NT2/D1 (cell line): Measurements from ENCODE around the gene EMILIN2.
A peak's percentile ranks its signal among the peaks of the same experiment; 100 is the strongest.

Experiments used
- DNase-seq: peaks from one replicate; pipeline ENCODE4 v3.0.0-alpha.2; 2011; ENCODE audit warnings: low read depth, low spot score
- H3K27me3 ChIP-seq: 2 replicates; pipeline ENCODE4 v1.6.0; 2011; ENCODE audit warnings: mild to moderate bottlenecking; ENCODE audit not compliant: insufficient read length, insufficient read depth
- H3K36me3 ChIP-seq: 2 replicates; pipeline ENCODE4 v1.6.1; 2011; ENCODE audit warnings: mild to moderate bottlenecking, low read length, mixed read lengths; ENCODE audit not compliant: insufficient read depth, insufficient read length
- H3K4me1 ChIP-seq: 2 replicates; pipeline ENCODE4 v1.5.1; 2011; ENCODE audit not compliant: insufficient read depth, insufficient read length
- H3K4me3 ChIP-seq: 2 replicates; pipeline ENCODE4 v1.5.1; 2011; ENCODE audit warnings: low read depth; ENCODE audit not compliant: insufficient read length
- H3K9ac ChIP-seq: 2 replicates; pipeline ENCODE4 v1.6.0; 2011; ENCODE audit warnings: low read depth; ENCODE audit not compliant: insufficient read length
- H3K9me3 ChIP-seq: 2 replicates; pipeline ENCODE4 v1.5.1; 2011; ENCODE audit warnings: mild to moderate bottlenecking, low read length; ENCODE audit not compliant: insufficient read depth
- SUZ12 ChIP-seq: IDR thresholded peaks from 2 replicates; pipeline ENCODE4 v1.6.1; 2011; ENCODE audit not compliant: insufficient read length, insufficient read depth; ENCODE audit errors: extremely low read depth
- YY1 ChIP-seq: IDR thresholded peaks from 2 replicates; pipeline ENCODE4 v1.6.1; 2011; ENCODE audit not compliant: insufficient read length, insufficient read depth
- ZNF274 ChIP-seq: IDR thresholded peaks from 2 replicates; pipeline ENCODE4 v1.6.1; 2011; ENCODE audit warnings: mild to moderate bottlenecking, low read depth, low read length

The EMILIN2 gene

GRCh38 chr18:2923464-2923863 is 76.7 kb downstream of the EMILIN2 start:
- Histone ChIP-seq H3K9ac (no peak overlapping the region), H3K4me1 (peaks cover 3% of the 10 kb centered on the region), H3K4me3 (no peak overlapping the region), H3K36me3 (peaks cover 80% of the 10 kb centered on the region), H3K9me3 (no peaks in the 10 kb centered on the region), H3K27me3 (no peaks in the 10 kb centered on the region)
- TF ChIP-seq ZNF274 (no peak), SUZ12 (no peak), YY1 (no peak)
- DNase-seq: no peak

GRCh38 chr18:2924920-2925319 is 78.1 kb downstream of the EMILIN2 start:
- no peak for TF ChIP-seq SUZ12
- TF ChIP-seq YY1: no peak
- TF ChIP-seq ZNF274: no peak
- no peaks in the 10 kb centered on the region for H3K9me3 ChIP-seq
- no peak overlapping the region for H3K9ac ChIP-seq
- no peak overlapping the region for H3K4me3 ChIP-seq
- peaks cover 2% of the 10 kb centered on the region for H3K4me1 ChIP-seq
- H3K27me3 ChIP-seq: no peaks in the 10 kb centered on the region
- DNase-seq: no peak
- peaks cover 69% of the 10 kb centered on the region for H3K36me3 ChIP-seq

GRCh38 chr18:2926528-2926927 is 79.7 kb downstream of the EMILIN2 start:
- peaks cover 63% of the 10 kb centered on the region for H3K36me3 ChIP-seq
- no peak overlapping the region for H3K4me3 ChIP-seq
- DNase-seq: no peak
- TF ChIP-seq SUZ12: no peak
- no peak for TF ChIP-seq YY1
- no peak for TF ChIP-seq ZNF274
- no peaks in the 10 kb centered on the region for H3K9me3 ChIP-seq
- H3K9ac ChIP-seq: no peak overlapping the region
- no peaks in the 10 kb centered on the region for H3K27me3 ChIP-seq
- no peaks in the 10 kb centered on the region for H3K4me1 ChIP-seq

GRCh38 chr18:2927745-2928144 is 80.9 kb downstream of the EMILIN2 start:
- Histone ChIP-seq H3K36me3 (peaks cover 63% of the 10 kb centered on the region), H3K9ac (no peak overlapping the region), H3K4me1 (no peaks in the 10 kb centered on the region), H3K4me3 (no peak overlapping the region), H3K9me3 (no peaks in the 10 kb centered on the region), H3K27me3 (no peaks in the 10 kb centered on the region)
- no peak for DNase-seq
- no peak for TF ChIP-seq YY1
- TF ChIP-seq SUZ12: no peak
- TF ChIP-seq ZNF274: no peak

GRCh38 chr18:2932247-2933181 is 85.7 kb downstream of the EMILIN2 start:
- peak; percentile 16 for DNase-seq
- TF ChIP-seq SUZ12 (no peak), ZNF274 (no peak), YY1 (no peak)

GRCh38 chr18:2933995-2934394 is 87.2 kb downstream of the EMILIN2 start:
- Histone ChIP-seq H3K36me3 (peaks cover 26% of the 10 kb centered on the region), H3K4me3 (no peak overlapping the region), H3K27me3 (no peaks in the 10 kb centered on the region), H3K9ac (no peak overlapping the region), H3K4me1 (no peaks in the 10 kb centered on the region), H3K9me3 (no peaks in the 10 kb centered on the region)
- DNase-seq: no peak
- no peak for TF ChIP-seq ZNF274
- TF ChIP-seq YY1: no peak
- no peak for TF ChIP-seq SUZ12

More at GRCh38 chr18:2932247-2933181, 85.7 kb downstream of the EMILIN2 start:
- H3K9ac ChIP-seq: no peak overlapping the region
- no peaks in the 10 kb centered on the region for H3K4me1 ChIP-seq
- no peak overlapping the region for H3K4me3 ChIP-seq
- peaks cover 35% of the 10 kb centered on the region for H3K36me3 ChIP-seq
- H3K9me3 ChIP-seq: no peaks in the 10 kb centered on the region
- H3K27me3 ChIP-seq: no peaks in the 10 kb centered on the region

GRCh38 chr18:2935438-2936192 is 88.8 kb downstream of the EMILIN2 start:
- no peak for DNase-seq
- no peak overlapping the region for H3K9ac ChIP-seq
- TF ChIP-seq ZNF274 (no peak), SUZ12 (no peak), YY1 (no peak)
- no peak overlapping the region for H3K4me3 ChIP-seq
- H3K4me1 ChIP-seq: no peaks in the 10 kb centered on the region
- peaks cover 23% of the 10 kb centered on the region for H3K36me3 ChIP-seq
- no peaks in the 10 kb centered on the region for H3K27me3 ChIP-seq
- H3K9me3 ChIP-seq: no peaks in the 10 kb centered on the region
